ENCODE measurements around the gene MAP4K3.
A peak's percentile ranks its signal among the peaks of the same experiment; 100 is the strongest.

DNA sequence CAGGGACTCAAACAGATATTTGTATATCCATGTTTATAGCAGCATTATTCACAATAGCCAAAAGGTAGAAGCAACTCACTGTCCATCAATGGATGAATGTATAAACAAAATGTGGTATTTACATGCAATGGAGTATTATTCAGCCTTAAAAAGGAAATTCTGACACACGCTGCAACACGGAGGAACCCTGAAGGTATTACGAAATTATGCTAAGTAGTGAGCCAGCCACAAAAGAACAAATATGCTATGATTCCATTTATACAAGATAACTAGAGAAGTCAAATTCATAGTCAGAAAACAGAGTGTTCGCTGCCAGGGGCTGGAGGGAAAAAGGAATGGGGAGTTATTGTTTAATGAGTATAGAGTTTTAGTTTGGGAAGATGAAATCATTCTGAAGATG lies 132.4 kb downstream of the MAP4K3 start:
- TF ChIP-seq RAD21 (IDR thresholded peaks at IDR 0.05; ENCODE audit: low read length) (no peak), MAZ (IDR thresholded peaks at IDR 0.05; ENCODE audit: borderline replicate concordance, low read depth, low read length) (no peak), CEBPB (IDR thresholded peaks at IDR 0.05; ENCODE audit: low read depth, low read length) (peak; percentile 69), NFE2L2 (IDR thresholded peaks at IDR 0.05; ENCODE audit: low read depth, low read length) (no peak), POLR2A (IDR thresholded peaks at IDR 0.05; ENCODE audit: low read depth, low read length) (no peak), RCOR1 (IDR thresholded peaks at IDR 0.05; ENCODE audit: insufficient replicate concordance, low read length) (no peak)
- TF ChIP-seq, protein P1, sequence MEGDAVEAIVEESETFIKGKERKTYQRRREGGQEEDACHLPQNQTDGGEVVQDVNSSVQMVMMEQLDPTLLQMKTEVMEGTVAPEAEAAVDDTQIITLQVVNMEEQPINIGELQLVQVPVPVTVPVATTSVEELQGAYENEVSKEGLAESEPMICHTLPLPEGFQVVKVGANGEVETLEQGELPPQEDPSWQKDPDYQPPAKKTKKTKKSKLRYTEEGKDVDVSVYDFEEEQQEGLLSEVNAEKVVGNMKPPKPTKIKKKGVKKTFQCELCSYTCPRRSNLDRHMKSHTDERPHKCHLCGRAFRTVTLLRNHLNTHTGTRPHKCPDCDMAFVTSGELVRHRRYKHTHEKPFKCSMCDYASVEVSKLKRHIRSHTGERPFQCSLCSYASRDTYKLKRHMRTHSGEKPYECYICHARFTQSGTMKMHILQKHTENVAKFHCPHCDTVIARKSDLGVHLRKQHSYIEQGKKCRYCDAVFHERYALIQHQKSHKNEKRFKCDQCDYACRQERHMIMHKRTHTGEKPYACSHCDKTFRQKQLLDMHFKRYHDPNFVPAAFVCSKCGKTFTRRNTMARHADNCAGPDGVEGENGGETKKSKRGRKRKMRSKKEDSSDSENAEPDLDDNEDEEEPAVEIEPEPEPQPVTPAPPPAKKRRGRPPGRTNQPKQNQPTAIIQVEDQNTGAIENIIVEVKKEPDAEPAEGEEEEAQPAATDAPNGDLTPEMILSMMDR (conservative IDR thresholded peaks at IDR 0.05; ENCODE audit: low read depth, low read length), result no peak

All from IMR-90 (cell line).